Measurements from ENCODE around the gene GRAMD1B. TPM values are rescaled to one million over a fixed set of nuclear protein-coding genes. Genes with fewer than 3 reads are reported as not detected.

GRAMD1B gene
- polyA plus RNA-seq, 3 donors, result 3.2 to 13.9 (median 3.3) TPM

GRCh38 chr11:123434262-123434661 lies 4.2 kb downstream of the GRAMD1B start:
- no peak overlapping the region for H2AFZ ChIP-seq (ENCODE audit: insufficient read depth, low read depth, low read length, poor library complexity, severe bottlenecking)
- H3K27me3 ChIP-seq (ENCODE audit: control insufficient read depth in 2 of 2, insufficient read depth in 2 of 2, low read length in 2 of 2), result no peaks in the 10 kb centered on the region
- Mint-ChIP-seq H3K36me3 (peaks cover 22 to 25% of the 10 kb centered on the region in 2 donors), H3K27me3 (ENCODE audit: low read depth in 3 of 3) (peaks cover 0 to 1% (median 0%) of the 10 kb centered on the region in 3 donors), H3K4me3 (no peak overlapping the region), H3K9me3 (no peaks in the 10 kb centered on the region), H3K27ac (peak overlapping the region; percentile 8 to 87 (median 37)), H3K4me1 (peaks cover 72% of the 10 kb centered on the region)
- intact Hi-C loops (cut with micrococcal nuclease), result no loop called here
- peaks cover 71% of the 10 kb centered on the region for H3K79me2 ChIP-seq (ENCODE audit: insufficient read depth, low read length)
- H4K20me1 ChIP-seq (ENCODE audit: insufficient read depth, low read length), result no peaks in the 10 kb centered on the region
- peak overlapping the region; percentile 1 to 66 for H3K27ac ChIP-seq (ENCODE audit: low read depth in 1 of 2, low read length in 2 of 2)
- DNase-seq, result no peak
- peak overlapping the region in 1 of 3 experiments; percentile 29 for H3K4me3 ChIP-seq (replicated peaks in 1 of 3; ENCODE audit: low read depth in 2 of 3, low read length in 3 of 3)
- TF ChIP-seq CTCF (IDR thresholded peaks at IDR 0.05), result no peak
- peaks cover 40 to 51% of the 10 kb centered on the region in 2 donors for H3K4me1 ChIP-seq (ENCODE audit: control insufficient read depth in 1 of 2, insufficient read depth in 2 of 2, low read length in 2 of 2)
- no peak overlapping the region for H3K4me2 ChIP-seq (replicated peaks; ENCODE audit: extremely low read depth, low read length, poor library complexity, severe bottlenecking)
- H3K9me3 ChIP-seq (replicated peaks in 1 of 2; ENCODE audit: control insufficient read depth in 1 of 2, insufficient read depth in 1 of 2, low read length in 2 of 2), result no peaks in the 10 kb centered on the region
- H3K9ac ChIP-seq (ENCODE audit: insufficient read depth, low read length, poor library complexity, severe bottlenecking), result no peak overlapping the region
- H3K36me3 ChIP-seq (replicated peaks in 1 of 2; ENCODE audit: control insufficient read depth in 1 of 2, insufficient read depth in 2 of 2, low read length in 2 of 2), result peaks cover 0 to 18% of the 10 kb centered on the region in 2 donors
- WGBS (ENCODE audit: insufficient coverage), result 92% methylated on average over 4 of the region's 7 CpGs

GRCh38 chr11:123434911-123435310 lies 4.8 kb downstream of the GRAMD1B start:
- no peak for TF ChIP-seq CTCF (IDR thresholded peaks at IDR 0.05)
- H3K4me3 Mint-ChIP-seq, result peak overlapping the region; percentile 12 to 61
- H3K4me1 Mint-ChIP-seq, result peaks cover 70% of the 10 kb centered on the region
- Histone ChIP-seq H3K27ac (ENCODE audit: low read depth in 1 of 2, low read length in 2 of 2) (peak overlapping the region; percentile 50 to 66), H3K4me2 (replicated peaks; ENCODE audit: extremely low read depth, low read length, poor library complexity, severe bottlenecking) (peak overlapping the region; percentile 50), H3K79me2 (ENCODE audit: insufficient read depth, low read length) (peaks cover 75% of the 10 kb centered on the region), H3K36me3 (replicated peaks in 1 of 2; ENCODE audit: control insufficient read depth in 1 of 2, insufficient read depth in 2 of 2, low read length in 2 of 2) (peaks cover 0 to 18% of the 10 kb centered on the region in 2 donors), H3K4me1 (ENCODE audit: control insufficient read depth in 1 of 2, insufficient read depth in 2 of 2, low read length in 2 of 2) (peaks cover 34 to 45% of the 10 kb centered on the region in 2 donors), H3K27me3 (ENCODE audit: control insufficient read depth in 2 of 2, insufficient read depth in 2 of 2, low read length in 2 of 2) (no peaks in the 10 kb centered on the region), H3K4me3 (replicated peaks in 1 of 3; ENCODE audit: low read depth in 2 of 3, low read length in 3 of 3) (peak overlapping the region in 1 of 3 experiments; percentile 29), H3K9me3 (replicated peaks in 1 of 2; ENCODE audit: control insufficient read depth in 1 of 2, insufficient read depth in 1 of 2, low read length in 2 of 2) (no peaks in the 10 kb centered on the region), H3K9ac (ENCODE audit: insufficient read depth, low read length, poor library complexity, severe bottlenecking) (no peak overlapping the region), H4K20me1 (ENCODE audit: insufficient read depth, low read length) (no peaks in the 10 kb centered on the region), H2AFZ (ENCODE audit: insufficient read depth, low read depth, low read length, poor library complexity, severe bottlenecking) (no peak overlapping the region)
- WGBS (ENCODE audit: insufficient coverage), result no CpG with 5 or more reads among the region's 3 CpGs
- intact Hi-C loops (cut with micrococcal nuclease), result no loop called here
- peaks cover 27 to 29% of the 10 kb centered on the region in 2 donors for H3K36me3 Mint-ChIP-seq
- H3K27me3 Mint-ChIP-seq (ENCODE audit: low read depth in 3 of 3), result no peaks in the 10 kb centered on the region
- H3K9me3 Mint-ChIP-seq, result no peaks in the 10 kb centered on the region
- H3K27ac Mint-ChIP-seq, result peak overlapping the region; percentile 73 to 87 (median 82)
- peak in 2 of 3 donors; percentile 17 to 57 for DNase-seq

Data from CD14-positive monocyte (primary cell).